Astrocyte (in vitro differentiated cells and primary cell): Measurements from ENCODE around the gene BPTF. TPM values are rescaled to one million over a fixed set of nuclear protein-coding genes. Genes with fewer than 3 reads are reported as not detected.
"Not testable (repeated sequence)": the region's sequence is repeated elsewhere in the genome, so short reads cannot be mapped to it uniquely, and the experiment has no call there.

Source experiments
- DNase-seq: peaks from one replicate; pipeline ENCODE4 v3.0.0-alpha.2; 2010; ENCODE audit warnings: low read depth
- FAIRE-seq: peaks from 2 replicates; lab custom pipeline; 2011; peaks lifted over from hg19 to GRCh38; lab: Jason Lieb, UNC
- H2AFZ ChIP-seq: 2 replicates; pipeline ENCODE4 v1.6.0; 2012; ENCODE audit warnings: low read depth, low read length, inconsistent platforms
- H3K27ac ChIP-seq: 2 replicates; pipeline ENCODE4 v1.5.1; 2011; ENCODE audit warnings: low read depth, low read length, inconsistent platforms
- H3K27me3 ChIP-seq: 2 replicates; pipeline ENCODE4 v1.6.0; 2011; ENCODE audit warnings: low read length, inconsistent platforms; ENCODE audit not compliant: insufficient read depth
- H3K36me3 ChIP-seq: 2 replicates; pipeline ENCODE4 v1.5.1; 2011; ENCODE audit warnings: low read length, inconsistent platforms; ENCODE audit not compliant: insufficient read depth
- H3K4me1 ChIP-seq: 2 replicates; pipeline ENCODE4 v1.5.1; 2011; ENCODE audit warnings: low read length, inconsistent platforms; ENCODE audit not compliant: insufficient read depth
- H3K4me2 ChIP-seq: 2 replicates; pipeline ENCODE4 v1.6.0; 2012; ENCODE audit warnings: low read length, inconsistent platforms
- H3K4me3 ChIP-seq: 2 replicates; pipeline ENCODE4 v1.5.1; 2011; ENCODE audit warnings: low read depth, mild to moderate bottlenecking, low read length, inconsistent platforms; ENCODE audit not compliant: insufficient read depth
- H3K79me2 ChIP-seq: 2 replicates; pipeline ENCODE4 v1.6.0; 2012; ENCODE audit warnings: mild to moderate bottlenecking, low read length, inconsistent platforms; ENCODE audit not compliant: insufficient read depth
- H3K9ac ChIP-seq: 2 replicates; pipeline ENCODE4 v1.6.0; 2012; ENCODE audit warnings: mild to moderate bottlenecking, low read length, inconsistent platforms
- H3K9me3 ChIP-seq: 2 replicates; pipeline ENCODE4 v1.5.1; 2012; ENCODE audit warnings: low read depth, mild to moderate bottlenecking, low read length, inconsistent platforms; ENCODE audit not compliant: insufficient read depth
- H4K20me1 ChIP-seq: 2 replicates; pipeline ENCODE4 v1.6.0; 2012; ENCODE audit warnings: low read length, inconsistent platforms; ENCODE audit not compliant: insufficient read depth
- H3K27ac Mint-ChIP-seq: one replicate; pipeline ENCODE4 v1.8.0; 2021; ENCODE audit warnings: mild to moderate bottlenecking, mixed read lengths; ENCODE audit not compliant: unreplicated experiment
- H3K27me3 Mint-ChIP-seq: one replicate; pipeline ENCODE4 v1.8.0; 2021; ENCODE audit warnings: low read depth, mixed read lengths; ENCODE audit not compliant: unreplicated experiment
- H3K36me3 Mint-ChIP-seq: one replicate; pipeline ENCODE4 v1.8.0; 2021; ENCODE audit warnings: low read depth, mixed read lengths; ENCODE audit not compliant: unreplicated experiment
- H3K4me1 Mint-ChIP-seq: one replicate; pipeline ENCODE4 v1.8.0; 2021; ENCODE audit warnings: low read depth, mixed read lengths; ENCODE audit not compliant: unreplicated experiment
- H3K4me3 Mint-ChIP-seq: one replicate; pipeline ENCODE4 v1.8.0; 2021; ENCODE audit warnings: mild to moderate bottlenecking, moderate library complexity, mixed read lengths; ENCODE audit not compliant: unreplicated experiment
- H3K9me3 Mint-ChIP-seq: one replicate; pipeline ENCODE4 v1.8.0; 2021; ENCODE audit warnings: mild to moderate bottlenecking, mixed read lengths; ENCODE audit not compliant: unreplicated experiment
- CTCF ChIP-seq: IDR thresholded peaks from 2 replicates; pipeline ENCODE4 v1.5.1; 2011; ENCODE audit warnings: low read depth, mild to moderate bottlenecking, inconsistent platforms, low read length, moderate library complexity; ENCODE audit not compliant: insufficient read depth
- EZH2 ChIP-seq: IDR thresholded peaks from 2 replicates; pipeline ENCODE4 v1.6.1; 2012; ENCODE audit warnings: mild to moderate bottlenecking, low read length, inconsistent platforms; ENCODE audit not compliant: insufficient read depth
- total RNA-seq: library from RNA; stranded (reverse); gene quantifications from 2 replicates; pipeline ENCODE4 v1.2.1, GENCODE V29; 2021

The BPTF gene
- total RNA-seq, 1 donor from 2014 or later: 72.7 TPM

- no peaks in the 10 kb centered on the region for H3K9me3 Mint-ChIP-seq
- Histone ChIP-seq H3K4me2 (no peak overlapping the region), H3K27me3 (no peaks in the 10 kb centered on the region), H3K4me1 (no peaks in the 10 kb centered on the region), H3K9me3 (no peaks in the 10 kb centered on the region), H3K9ac (no peak overlapping the region), H3K79me2 (peaks cover 2% of the 10 kb centered on the region), H3K27ac (no peak overlapping the region), H3K36me3 (peaks cover 22% of the 10 kb centered on the region), H4K20me1 (peaks cover 8% of the 10 kb centered on the region), H2AFZ (no peak overlapping the region), H3K4me3 (no peak overlapping the region)
- H3K36me3 Mint-ChIP-seq: peaks cover 3% of the 10 kb centered on the region
- no peaks in the 10 kb centered on the region for H3K4me1 Mint-ChIP-seq
- DNase-seq: no peak
- no peak for TF ChIP-seq CTCF
- no peak for TF ChIP-seq EZH2
- no peak for FAIRE-seq
- H3K27ac Mint-ChIP-seq: no peak overlapping the region
- H3K4me3 Mint-ChIP-seq: no peak overlapping the region
- H3K27me3 Mint-ChIP-seq: no peaks in the 10 kb centered on the region
These were observed 94.9 kb downstream of the BPTF start for GRCh38 chr17:67920212-67920611.

- Histone ChIP-seq H3K79me2 (peaks cover 2% of the 10 kb centered on the region), H3K4me1 (no peaks in the 10 kb centered on the region), H3K27me3 (no peaks in the 10 kb centered on the region), H2AFZ (no peak overlapping the region), H3K36me3 (peaks cover 35% of the 10 kb centered on the region), H3K9ac (no peak overlapping the region), H3K27ac (no peak overlapping the region), H4K20me1 (no peaks in the 10 kb centered on the region), H3K4me3 (no peak overlapping the region), H3K9me3 (no peaks in the 10 kb centered on the region), H3K4me2 (no peak overlapping the region)
- Mint-ChIP-seq H3K9me3 (no peaks in the 10 kb centered on the region), H3K4me1 (no peaks in the 10 kb centered on the region), H3K27ac (no peak overlapping the region), H3K36me3 (peaks cover 3% of the 10 kb centered on the region), H3K27me3 (no peaks in the 10 kb centered on the region), H3K4me3 (no peak overlapping the region)
- DNase-seq: peak; percentile 9
- no peak for FAIRE-seq
- TF ChIP-seq CTCF (no peak), EZH2 (no peak)
These were observed 97.2 kb downstream of the BPTF start for GRCh38 chr17:67922503-67922902.

- H3K27ac Mint-ChIP-seq, H3K9ac ChIP-seq, H2AFZ ChIP-seq, H3K27ac ChIP-seq, H3K27me3 Mint-ChIP-seq, H3K4me1 ChIP-seq, H3K4me2 ChIP-seq, FAIRE-seq, H3K4me3 ChIP-seq, H3K4me3 Mint-ChIP-seq, H4K20me1 ChIP-seq, H3K79me2 ChIP-seq, H3K4me1 Mint-ChIP-seq, DNase-seq, H3K9me3 ChIP-seq, H3K9me3 Mint-ChIP-seq, H3K27me3 ChIP-seq: not testable (repeated sequence)
- H3K36me3 ChIP-seq: peaks cover 57% of the 10 kb centered on the region
- peaks cover 14% of the 10 kb centered on the region for H3K36me3 Mint-ChIP-seq
These were observed 103.5 kb downstream of the BPTF start for GRCh38 chr17:67928842-67929241.
